ENCODE measurements around the gene MICAL3. TPM values are rescaled to one million over a fixed set of nuclear protein-coding genes. Genes with fewer than 3 reads are reported as not detected.

The MICAL3 gene
- total RNA-seq, 1 donor from 2014 or later: 47.9 TPM

- peak overlapping the region; percentile 32 for H3K27ac Mint-ChIP-seq (ENCODE audit: unreplicated experiment)
- peaks cover 4% of the 10 kb centered on the region for H3K27me3 Mint-ChIP-seq (ENCODE audit: unreplicated experiment)
- H3K4me1 Mint-ChIP-seq (ENCODE audit: unreplicated experiment): peaks cover 24% of the 10 kb centered on the region
- no peaks in the 10 kb centered on the region for H3K9me3 Mint-ChIP-seq (ENCODE audit: unreplicated experiment)
- H3K4me3 Mint-ChIP-seq (ENCODE audit: unreplicated experiment): no peak overlapping the region
- DNase-seq (ENCODE audit: extremely low spot score, unreplicated experiment): no peak
- H3K36me3 Mint-ChIP-seq (ENCODE audit: unreplicated experiment): no peaks in the 10 kb centered on the region
- no peak for TF ChIP-seq CTCF (IDR thresholded peaks at IDR 0.05)
Measured at GRCh38 chr22:18034076-18034475, 9.7 kb upstream of the MICAL3 start.

DNA sequence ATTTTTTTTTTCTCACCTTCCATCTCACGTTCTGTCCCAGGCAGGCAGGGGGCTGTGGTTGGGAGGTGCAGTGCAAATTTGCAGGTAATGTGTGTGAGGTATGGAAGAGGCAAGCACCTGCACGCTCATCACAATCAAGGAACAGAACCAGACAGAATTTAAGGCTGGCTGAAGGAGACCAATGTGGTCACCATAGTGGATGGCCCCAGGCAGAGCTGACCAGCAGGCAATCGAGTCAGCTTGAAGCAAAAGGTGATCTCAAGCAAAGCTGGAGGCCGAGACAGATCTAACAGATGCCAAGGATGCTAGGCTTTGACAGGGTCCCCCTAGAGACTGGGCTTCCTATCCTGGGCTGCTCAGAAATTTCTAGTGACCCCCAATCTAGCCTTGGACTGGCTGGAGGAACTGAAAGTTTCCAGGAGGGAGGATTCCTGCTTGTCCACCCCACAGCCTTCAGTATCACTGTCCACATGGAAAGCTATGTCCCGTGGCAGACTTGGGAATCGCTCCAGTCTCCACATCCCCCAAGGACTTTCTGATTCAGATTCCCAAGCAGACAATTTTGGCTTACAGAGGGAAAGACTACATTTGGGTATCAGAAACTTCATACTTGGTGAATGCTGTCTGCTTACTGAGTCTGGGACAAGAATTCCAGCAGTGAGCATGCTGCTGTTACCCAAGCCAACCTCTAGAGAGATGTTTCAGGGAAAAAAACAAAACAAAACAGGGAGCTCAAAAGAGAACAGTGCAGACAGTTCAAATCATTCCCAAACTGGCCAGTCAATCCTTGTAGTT lies 9.0 kb upstream of the MICAL3 start:
- peaks cover 24% of the 10 kb centered on the region for H3K4me1 Mint-ChIP-seq (ENCODE audit: unreplicated experiment)
- H3K27ac Mint-ChIP-seq (ENCODE audit: unreplicated experiment): peak overlapping the region; percentile 32
- TF ChIP-seq CTCF (IDR thresholded peaks at IDR 0.05): no peak
- DNase-seq (ENCODE audit: extremely low spot score, unreplicated experiment): no peak
- no peaks in the 10 kb centered on the region for H3K9me3 Mint-ChIP-seq (ENCODE audit: unreplicated experiment)
- no peaks in the 10 kb centered on the region for H3K36me3 Mint-ChIP-seq (ENCODE audit: unreplicated experiment)
- no peak overlapping the region for H3K4me3 Mint-ChIP-seq (ENCODE audit: unreplicated experiment)
- peaks cover 4% of the 10 kb centered on the region for H3K27me3 Mint-ChIP-seq (ENCODE audit: unreplicated experiment)

GRCh38 chr22:18032455-18033101 lies 8.2 kb upstream of the MICAL3 start:
- Mint-ChIP-seq H3K4me1 (ENCODE audit: unreplicated experiment) (peaks cover 24% of the 10 kb centered on the region), H3K27ac (ENCODE audit: unreplicated experiment) (peak overlapping the region; percentile 42), H3K36me3 (ENCODE audit: unreplicated experiment) (no peaks in the 10 kb centered on the region), H3K27me3 (ENCODE audit: unreplicated experiment) (peaks cover 4% of the 10 kb centered on the region), H3K9me3 (ENCODE audit: unreplicated experiment) (no peaks in the 10 kb centered on the region), H3K4me3 (ENCODE audit: unreplicated experiment) (no peak overlapping the region)
- no peak for TF ChIP-seq CTCF (IDR thresholded peaks at IDR 0.05)
- no peak for DNase-seq (ENCODE audit: extremely low spot score, unreplicated experiment)

- H3K27me3 Mint-ChIP-seq (ENCODE audit: unreplicated experiment): peaks cover 8% of the 10 kb centered on the region
- peak; percentile 87 for DNase-seq (ENCODE audit: extremely low spot score, unreplicated experiment)
- no peak overlapping the region for H3K4me3 Mint-ChIP-seq (ENCODE audit: unreplicated experiment)
- H3K27ac Mint-ChIP-seq (ENCODE audit: unreplicated experiment): peak overlapping the region; percentile 42
- peaks cover 24% of the 10 kb centered on the region for H3K4me1 Mint-ChIP-seq (ENCODE audit: unreplicated experiment)
- H3K9me3 Mint-ChIP-seq (ENCODE audit: unreplicated experiment): no peaks in the 10 kb centered on the region
- no peaks in the 10 kb centered on the region for H3K36me3 Mint-ChIP-seq (ENCODE audit: unreplicated experiment)
- TF ChIP-seq CTCF (IDR thresholded peaks at IDR 0.05): no peak
Measured at GRCh38 chr22:18031695-18032454, 7.5 kb upstream of the MICAL3 start.

Data from osteocyte (in vitro differentiated cells).